ENCODE data around the gene UPF2.

DNA sequence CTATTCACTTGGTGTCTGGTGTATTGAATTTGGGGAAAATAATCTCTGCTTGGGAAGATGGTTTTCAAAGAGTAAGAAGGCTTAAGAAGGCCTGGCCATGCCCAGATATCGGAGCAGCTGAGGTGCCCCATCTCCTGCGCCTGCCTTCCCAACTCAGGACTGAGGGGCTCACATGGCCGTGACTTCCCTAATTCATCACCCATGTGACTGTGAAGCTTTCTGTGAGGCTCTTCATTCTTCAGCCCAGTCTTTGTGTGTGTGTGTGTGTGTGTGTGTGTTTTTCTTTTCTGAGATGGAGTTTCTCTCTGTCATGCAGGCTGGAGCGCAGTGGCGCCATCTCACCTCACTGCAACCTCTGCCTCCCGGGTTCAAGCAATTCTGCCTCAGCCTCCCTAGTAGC lies 166.3 kb downstream of the UPF2 start:
- TF ChIP-seq GATA3 (IDR thresholded peaks at IDR 0.05; ENCODE audit: low read depth, low read length), result no peak
- no peak for TF ChIP-seq GATA2 (IDR thresholded peaks at IDR 0.05; ENCODE audit: low read depth, low read length)

Measured in SH-SY5Y (cell line).